Fibroblast of lung (primary cell): ENCODE data around the gene BUB1B. TPM values are rescaled to one million over a fixed set of nuclear protein-coding genes. Genes with fewer than 3 reads are reported as not detected.

Source experiments
- DNase-seq, 2 donors: peaks; one replicate each; pipeline versions ENCODE4 v3.0.0 to v3.0.0-alpha.2; 2010; ENCODE audit warnings: low read depth in 2 of 2
- H2AFZ ChIP-seq: 2 replicates; pipeline ENCODE4 v1.5.1; 2012; ENCODE audit warnings: low read length, control low read depth, inconsistent platforms
- H3K27ac ChIP-seq: 2 replicates; pipeline ENCODE4 v1.5.1; 2011; ENCODE audit warnings: low read length, control low read depth; ENCODE audit not compliant: insufficient read depth
- H3K27me3 ChIP-seq: 2 replicates; pipeline ENCODE4 v1.5.1; 2011; ENCODE audit warnings: mild to moderate bottlenecking, low read length; ENCODE audit not compliant: control insufficient read depth, insufficient read depth
- H3K36me3 ChIP-seq: 2 replicates; pipeline ENCODE4 v1.5.1; 2011; ENCODE audit warnings: low read length; ENCODE audit not compliant: control insufficient read depth, insufficient read depth
- H3K4me1 ChIP-seq: 2 replicates; pipeline ENCODE4 v1.5.1; 2011; ENCODE audit warnings: low read length; ENCODE audit not compliant: control insufficient read depth, insufficient read depth; ENCODE audit errors: extremely low read depth
- H3K4me2 ChIP-seq: 2 replicates; pipeline ENCODE4 v1.5.1; 2011; ENCODE audit warnings: low read length, control low read depth; ENCODE audit not compliant: insufficient read depth; ENCODE audit errors: extremely low read depth
- H3K4me3 ChIP-seq, 4 experiments: fragments of 200-600 bp in 1 of 4; sonication (generic) in 1 of 4; replicated peaks in 1 of 4; 2 replicates each; pipeline ENCODE4 v1.5.1; 2011 to 2016; ENCODE audit warnings: low read length in 4 of 4, low read depth in 3 of 4, mild to moderate bottlenecking in 3 of 4, control low read depth in 2 of 4, inconsistent platforms in 1 of 4, mixed read lengths in 1 of 4; ENCODE audit not compliant: insufficient read depth in 1 of 4; ENCODE audit errors: control extremely low read depth in 1 of 4
- H3K79me2 ChIP-seq: 2 replicates; pipeline ENCODE4 v1.5.1; 2012; ENCODE audit warnings: mild to moderate bottlenecking, low read length, inconsistent platforms; ENCODE audit not compliant: control insufficient read depth, insufficient read depth
- H3K9ac ChIP-seq: 2 replicates; pipeline ENCODE4 v1.5.1; 2011; ENCODE audit warnings: mild to moderate bottlenecking, low read length, control low read depth; ENCODE audit not compliant: insufficient read depth
- H3K9me3 ChIP-seq: 2 replicates; pipeline ENCODE4 v1.5.1; 2012; ENCODE audit warnings: low read depth, low read length; ENCODE audit not compliant: control insufficient read depth, insufficient read depth
- H4K20me1 ChIP-seq: 2 replicates; pipeline ENCODE4 v1.5.1; 2011; ENCODE audit warnings: low read length; ENCODE audit not compliant: control insufficient read depth, insufficient read depth; ENCODE audit errors: extremely low read depth
- CTCF ChIP-seq, 2 donors: IDR thresholded peaks in 1 of 2; conservative IDR thresholded peaks in 1 of 2; 1 replicate in 1 of 2; 2 replicates in 1 of 2; pipeline ENCODE4 v1.5.1; 2011 to 2012; ENCODE audit warnings: low read length in 2 of 2, control low read depth in 1 of 2, inconsistent platforms in 1 of 2, low read depth in 1 of 2, mild to moderate bottlenecking in 1 of 2
- EZH2 ChIP-seq: IDR thresholded peaks from 2 replicates; pipeline ENCODE4 v1.5.1; 2012; ENCODE audit warnings: low read length, control low read depth, mild to moderate bottlenecking; ENCODE audit errors: missing control alignments
- polyA plus RNA-seq, 2 donors: library from polyadenylated mRNA; depleted of rRNA in 1 of 2; stranded (reverse) in 1 of 2; unstranded in 1 of 2; fragments of >200 nt; gene quantifications; 2 replicates each; pipeline ENCODE4 v1.2.1, GENCODE V29; 2011 to 2012; ENCODE audit warnings: missing spikeins in 1 of 2
- total RNA-seq: library from RNA; depleted of rRNA; stranded (reverse); fragments of >200 nt; gene quantifications from 2 replicates; pipeline ENCODE4 v1.2.1, GENCODE V29; 2014

BUB1B gene
- total and polyA plus RNA-seq, 2 donors (not counting 1 experiment from before 2014, with no cell fraction given), result 5.4 to 6.9 TPM

- H2AFZ ChIP-seq, result no peak overlapping the region
Measured at GRCh38 chr15:40217166-40217824, 56.4 kb downstream of the BUB1B start.

GRCh38 chr15:40219801-40220200 is 58.9 kb downstream of the BUB1B start:
- no peak for TF ChIP-seq EZH2
- TF ChIP-seq CTCF (conservative IDR thresholded peaks at IDR 0.05 in 1 of 2, IDR thresholded peaks at IDR 0.05 in 1 of 2; ENCODE audit: low read depth in 1 of 2, low read length in 2 of 2), result no peak
- Histone ChIP-seq H2AFZ (no peak overlapping the region), H3K79me2 (no peaks in the 10 kb centered on the region), H3K27ac (no peak overlapping the region), H3K4me3 (no peak overlapping the region), H3K9me3 (no peaks in the 10 kb centered on the region), H4K20me1 (no peaks in the 10 kb centered on the region), H3K36me3 (peaks cover 2% of the 10 kb centered on the region), H3K9ac (no peak overlapping the region), H3K4me1 (no peaks in the 10 kb centered on the region), H3K4me2 (no peak overlapping the region), H3K27me3 (no peaks in the 10 kb centered on the region)
- DNase-seq, result no peak

More at GRCh38 chr15:40217166-40217824, 56.4 kb downstream of the BUB1B start:
- H4K20me1 ChIP-seq, result no peaks in the 10 kb centered on the region
- H3K4me2 ChIP-seq, result no peak overlapping the region
- H3K9ac ChIP-seq, result no peak overlapping the region
- DNase-seq, result peak; percentile 52 to 80
- TF ChIP-seq CTCF (conservative IDR thresholded peaks at IDR 0.05 in 1 of 2, IDR thresholded peaks at IDR 0.05 in 1 of 2; ENCODE audit: low read depth in 1 of 2, low read length in 2 of 2), result peak; percentile 72 to 80
- no peak for TF ChIP-seq EZH2
- H3K36me3 ChIP-seq, result peaks cover 2% of the 10 kb centered on the region
- H3K9me3 ChIP-seq, result no peaks in the 10 kb centered on the region
- H3K4me1 ChIP-seq, result no peaks in the 10 kb centered on the region
- H3K79me2 ChIP-seq, result no peaks in the 10 kb centered on the region
- no peaks in the 10 kb centered on the region for H3K27me3 ChIP-seq
- no peak overlapping the region for H3K4me3 ChIP-seq
- no peak overlapping the region for H3K27ac ChIP-seq

- Histone ChIP-seq H3K27me3 (no peaks in the 10 kb centered on the region), H3K4me1 (no peaks in the 10 kb centered on the region), H3K9ac (no peak overlapping the region), H3K36me3 (peaks cover 2% of the 10 kb centered on the region), H3K4me2 (no peak overlapping the region), H2AFZ (no peak overlapping the region), H3K4me3 (no peak overlapping the region), H3K27ac (no peak overlapping the region), H3K79me2 (no peaks in the 10 kb centered on the region), H3K9me3 (no peaks in the 10 kb centered on the region), H4K20me1 (no peaks in the 10 kb centered on the region)
- no peak for DNase-seq
- TF ChIP-seq EZH2 (no peak), CTCF (conservative IDR thresholded peaks at IDR 0.05 in 1 of 2, IDR thresholded peaks at IDR 0.05 in 1 of 2; ENCODE audit: low read depth in 1 of 2, low read length in 2 of 2) (no peak)
Measured at GRCh38 chr15:40222131-40222530, 61.3 kb downstream of the BUB1B start.
